Esophagus (tissue), 2 donors: ENCODE data around the gene TPST2. TPM values are rescaled to one million over a fixed set of nuclear protein-coding genes. Genes with fewer than 3 reads are reported as not detected.

Experiments used
- H3K27ac ChIP-seq, 2 donors: one replicate each; pipeline ENCODE4 v1.5.1; 2013; ENCODE audit warnings: low read depth in 2 of 2, mild to moderate bottlenecking in 2 of 2, inconsistent platforms in 1 of 2, low read length in 1 of 2, moderate library complexity in 1 of 2
- H3K27me3 ChIP-seq, 2 donors: one replicate each; pipeline ENCODE4 v1.6.1; 2013; ENCODE audit warnings: low read length in 2 of 2, control low read depth in 1 of 2, mild to moderate bottlenecking in 1 of 2; ENCODE audit not compliant: insufficient read depth in 2 of 2, control insufficient read depth in 1 of 2
- H3K36me3 ChIP-seq, 2 donors: one replicate each; pipeline ENCODE4 v1.6.1; 2013; ENCODE audit warnings: low read length in 1 of 2; ENCODE audit not compliant: control insufficient read depth in 2 of 2, insufficient read depth in 2 of 2
- H3K4me1 ChIP-seq, 2 donors: one replicate each; pipeline ENCODE4 v1.6.1; 2013; ENCODE audit warnings: low read length in 1 of 2; ENCODE audit not compliant: control insufficient read depth in 2 of 2, insufficient read depth in 2 of 2
- H3K4me3 ChIP-seq, 2 donors: one replicate each; pipeline ENCODE4 v1.5.1; 2013; ENCODE audit warnings: low read length in 2 of 2, mild to moderate bottlenecking in 2 of 2, low read depth in 1 of 2, moderate library complexity in 1 of 2
- H3K9me3 ChIP-seq, 2 donors: one replicate each; pipeline ENCODE4 v1.6.1; 2013; ENCODE audit warnings: mild to moderate bottlenecking in 2 of 2, low read depth in 1 of 2, low read length in 1 of 2, moderate library complexity in 1 of 2; ENCODE audit not compliant: control insufficient read depth in 2 of 2, insufficient read depth in 1 of 2
- WGBS, 2 donors: extraction: QIAGEN DNeasy Blood & Tissue Kit; methylation state at CpG; one replicate each; pipeline ENCODE4 v1.1.7; 2013; 5-methylcytosine and 5-hydroxymethylcytosine counted together
- polyA plus RNA-seq, 2 donors: library from polyadenylated mRNA; stranded (reverse); fragments of 200-250 nt; gene quantifications; one replicate each; pipeline ENCODE4 v1.2.3, GENCODE V29; 2013
- donor health status: healthy with polysubstance abuse.
- donor health status: Bipolar disorder and iron deficiency.

TPST2 gene
- polyA plus RNA-seq, 2 donors: 7.6 to 12.6 TPM

DNA sequence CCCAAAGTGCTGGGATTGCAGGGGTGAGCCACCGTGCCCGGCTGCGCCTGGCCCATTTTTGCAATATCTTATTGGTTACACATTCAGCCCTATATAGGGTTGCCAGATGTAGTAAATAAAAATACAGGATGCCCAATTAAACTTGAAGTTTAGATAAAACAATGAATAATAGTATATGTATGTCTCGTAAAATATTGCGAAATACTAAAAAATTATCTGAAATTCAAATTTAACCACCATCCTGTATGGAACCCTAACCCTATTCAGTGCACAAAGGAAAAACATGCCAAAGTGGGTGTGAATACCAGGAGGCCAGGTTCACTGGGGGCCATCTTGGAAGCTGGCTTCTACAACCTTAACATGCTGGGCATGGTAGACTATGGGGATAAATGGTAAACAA is 72.5 kb downstream of the TPST2 start:
- no peaks in the 10 kb centered on the region for H3K9me3 ChIP-seq
- no peaks in the 10 kb centered on the region for H3K36me3 ChIP-seq
- no peak overlapping the region for H3K4me3 ChIP-seq
- WGBS, 2 donors: 97% methylated on average over 5 of the region's 5 CpGs
- no peak overlapping the region for H3K27ac ChIP-seq
- no peaks in the 10 kb centered on the region for H3K27me3 ChIP-seq
- H3K4me1 ChIP-seq: peaks cover 0 to 2% of the 10 kb centered on the region in 2 donors

DNA sequence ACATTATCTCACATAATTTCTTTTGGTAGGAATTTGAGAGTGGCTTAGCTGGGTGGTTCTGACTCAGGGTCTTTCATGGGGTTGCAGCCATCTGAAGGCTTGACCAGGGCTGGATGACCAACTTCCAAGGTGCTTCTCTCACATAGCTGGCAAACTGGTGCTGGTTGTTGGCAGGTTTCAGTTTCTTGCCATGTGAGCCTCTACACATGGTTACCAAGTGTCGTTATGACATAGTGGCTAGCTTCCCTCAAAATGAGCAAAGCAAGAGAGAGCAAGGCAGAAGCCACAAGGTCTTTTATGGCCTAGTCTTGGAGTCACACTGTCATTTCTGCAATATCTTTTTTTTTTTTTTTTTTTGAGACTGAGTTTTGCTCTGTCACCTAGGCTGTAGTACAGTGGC is 73.4 kb downstream of the TPST2 start:
- 73 to 80% methylated on average over 1 of the region's 1 CpG for WGBS, 2 donors
- H3K36me3 ChIP-seq: no peaks in the 10 kb centered on the region
- H3K4me3 ChIP-seq: no peak overlapping the region
- H3K4me1 ChIP-seq: peaks cover 0 to 3% of the 10 kb centered on the region in 2 donors
- no peaks in the 10 kb centered on the region for H3K9me3 ChIP-seq
- H3K27me3 ChIP-seq: no peaks in the 10 kb centered on the region
- H3K27ac ChIP-seq: no peak overlapping the region

DNA sequence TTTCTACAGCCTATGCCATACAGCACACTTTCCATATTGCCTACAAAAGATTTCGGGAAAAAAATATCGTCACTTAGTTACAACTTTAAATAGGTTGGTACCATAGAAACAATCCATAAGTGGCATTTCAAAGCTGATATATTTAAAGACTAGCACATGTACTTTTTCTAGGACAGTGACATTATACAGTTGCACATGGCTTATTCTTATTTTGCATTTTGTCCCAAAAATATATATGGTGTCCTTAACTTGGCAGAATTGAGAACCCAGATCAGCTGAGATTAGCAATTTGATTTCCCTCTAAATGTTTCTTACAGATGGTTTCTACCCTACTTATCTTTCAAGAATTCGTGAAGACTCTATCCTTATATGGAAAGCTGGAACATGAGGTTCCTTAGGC is 74.0 kb downstream of the TPST2 start:
- Histone ChIP-seq H3K4me1 (peaks cover 0 to 5% of the 10 kb centered on the region in 2 donors), H3K9me3 (no peaks in the 10 kb centered on the region), H3K4me3 (no peak overlapping the region), H3K36me3 (no peaks in the 10 kb centered on the region), H3K27me3 (no peaks in the 10 kb centered on the region), H3K27ac (no peak overlapping the region)
- 80 to 81% methylated on average over 3 of the region's 3 CpGs for WGBS, 2 donors

DNA sequence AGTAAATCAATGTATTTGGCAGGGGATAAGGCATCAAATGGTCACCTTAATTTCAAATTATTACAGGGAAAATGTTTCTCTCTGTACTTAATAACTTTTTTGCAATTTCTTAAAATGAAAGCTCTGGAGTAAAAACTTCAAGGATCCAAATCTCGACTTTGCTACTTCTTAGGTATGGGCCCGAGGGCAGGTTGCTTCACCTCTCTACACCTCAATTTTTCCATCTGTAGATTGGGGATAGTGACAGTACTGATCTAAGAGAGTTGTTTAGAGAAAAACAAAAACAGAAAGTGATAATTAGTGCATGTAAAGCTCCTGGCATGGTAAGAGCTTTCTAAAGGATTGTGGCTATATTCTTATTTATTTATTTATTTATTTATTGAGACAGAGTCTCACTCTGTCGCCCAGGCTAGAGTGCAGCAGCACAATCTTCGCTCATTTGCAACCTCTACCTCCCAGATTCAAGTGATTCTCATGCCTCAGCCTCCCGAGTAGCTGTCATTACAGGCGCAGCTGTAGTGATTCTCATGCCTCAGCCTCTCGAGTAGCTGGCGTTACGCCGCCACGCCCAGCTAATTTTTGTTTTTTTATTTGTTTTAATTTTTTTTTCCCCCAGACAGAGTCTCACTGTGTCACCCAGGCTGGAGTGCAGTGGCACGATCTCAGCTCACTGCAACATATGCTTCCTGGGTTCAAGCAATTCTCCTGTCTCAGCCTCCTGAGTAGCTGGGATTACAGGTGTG is 75.3 kb downstream of the TPST2 start:
- H3K9me3 ChIP-seq: no peaks in the 10 kb centered on the region
- H3K27ac ChIP-seq: no peak overlapping the region
- 88 to 92% methylated on average over 12 of the region's 12 CpGs for WGBS, 2 donors
- H3K27me3 ChIP-seq: no peaks in the 10 kb centered on the region
- peaks cover 0 to 5% of the 10 kb centered on the region in 2 donors for H3K4me1 ChIP-seq
- H3K4me3 ChIP-seq: no peak overlapping the region
- H3K36me3 ChIP-seq: peaks cover 0 to 3% of the 10 kb centered on the region in 2 donors

DNA sequence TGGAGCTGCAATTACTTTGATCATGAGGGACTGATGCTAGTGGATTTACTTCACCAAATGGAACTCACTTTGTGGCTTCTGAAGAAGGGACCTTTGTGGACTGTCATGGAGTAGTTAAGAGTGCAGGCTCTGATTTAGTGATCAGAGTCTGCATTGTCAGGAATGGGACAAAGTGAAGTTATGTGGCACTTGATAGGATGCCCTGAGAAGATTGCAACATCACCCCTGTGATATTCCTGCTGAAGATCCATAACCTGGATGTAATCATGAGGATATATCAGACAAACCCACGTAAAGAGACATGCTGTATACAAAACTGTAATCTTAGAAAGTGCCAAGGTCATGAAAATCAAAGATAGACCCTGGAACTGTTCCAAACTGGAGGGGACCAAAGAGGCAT is 76.1 kb downstream of the TPST2 start:
- Histone ChIP-seq H3K27me3 (no peaks in the 10 kb centered on the region), H3K4me3 (no peak overlapping the region), H3K36me3 (peaks cover 1 to 6% of the 10 kb centered on the region in 2 donors), H3K4me1 (peaks cover 0 to 5% of the 10 kb centered on the region in 2 donors), H3K9me3 (no peaks in the 10 kb centered on the region), H3K27ac (no peak overlapping the region)
- WGBS, 2 donors: 57 to 70% methylated on average over 1 of the region's 1 CpG

DNA sequence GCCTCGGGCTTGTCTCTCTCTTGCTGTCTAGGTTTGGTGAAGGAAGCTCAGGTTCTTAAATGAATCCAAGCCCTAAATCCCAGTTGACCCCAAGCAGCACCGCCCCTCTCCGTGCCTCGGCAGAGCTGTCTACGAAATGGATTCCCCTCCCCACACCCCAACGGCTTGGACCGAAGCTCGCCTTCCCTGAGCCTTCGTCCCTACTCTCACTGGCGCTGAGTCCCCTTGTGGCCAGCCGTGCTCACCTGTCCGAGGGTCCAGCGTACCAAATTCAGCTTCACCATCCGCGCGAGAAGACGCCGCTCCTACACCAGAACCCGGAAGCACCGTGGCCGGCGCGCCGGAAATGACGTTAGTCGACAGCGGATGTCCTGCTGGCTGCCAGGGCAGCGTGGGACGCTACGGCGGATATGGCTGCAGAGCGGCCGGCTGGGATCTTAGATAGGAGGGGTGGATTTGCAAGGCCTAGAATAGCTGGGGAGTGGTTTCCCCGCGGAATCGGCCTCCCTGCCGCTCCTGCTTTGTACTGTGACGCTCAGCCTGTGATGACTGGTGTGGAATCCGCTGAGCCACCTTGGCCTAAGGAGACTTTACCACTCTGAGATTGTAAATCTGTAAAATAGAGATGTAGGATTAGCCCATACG is 77.7 kb downstream of the TPST2 start, which contains the start of gene TFIP11:
Gene TFIP11, minus strand, starts transcription at position 325 of the 645 bp plus-strand sequence. CDS start 2,201 bp downstream, outside the sequence.
- H3K9me3 ChIP-seq: no peaks in the 10 kb centered on the region
- H3K27me3 ChIP-seq: no peaks in the 10 kb centered on the region
- peaks cover 0 to 5% of the 10 kb centered on the region in 2 donors for H3K4me1 ChIP-seq
- 0% methylated on average over 40 of the region's 40 CpGs for WGBS, 2 donors
- H3K36me3 ChIP-seq: peaks cover 8 to 9% of the 10 kb centered on the region in 2 donors
- H3K27ac ChIP-seq: peak within 1 kb of the TSS; percentile 61 to 91
- H3K4me3 ChIP-seq: peak within 1 kb of the TSS; percentile 89 to 98

DNA sequence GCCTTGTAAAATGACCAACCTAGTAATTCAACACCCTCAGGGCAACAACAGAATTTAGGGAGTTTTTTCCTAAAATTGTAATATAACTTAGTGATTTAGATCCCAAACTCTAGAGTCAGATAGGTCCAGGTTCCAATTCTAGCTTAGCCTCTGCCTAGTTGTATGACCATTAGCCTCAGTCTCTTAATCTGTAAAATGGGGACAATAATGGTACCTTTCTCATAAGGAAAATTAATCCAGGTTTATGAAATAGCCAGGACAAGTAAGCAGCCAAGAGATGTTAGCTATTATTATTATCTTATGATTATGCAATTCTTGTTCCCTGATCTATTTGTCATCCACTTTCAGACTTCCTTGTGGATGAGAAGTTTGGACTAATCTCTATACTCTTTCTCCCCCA is 81.8 kb downstream of the TPST2 start:
- H3K4me3 ChIP-seq: no peak overlapping the region
- peaks cover 0 to 5% of the 10 kb centered on the region in 2 donors for H3K4me1 ChIP-seq
- H3K36me3 ChIP-seq: peaks cover 9 to 24% of the 10 kb centered on the region in 2 donors
- H3K27me3 ChIP-seq: no peaks in the 10 kb centered on the region
- no peaks in the 10 kb centered on the region for H3K9me3 ChIP-seq
- H3K27ac ChIP-seq: no peak overlapping the region

DNA sequence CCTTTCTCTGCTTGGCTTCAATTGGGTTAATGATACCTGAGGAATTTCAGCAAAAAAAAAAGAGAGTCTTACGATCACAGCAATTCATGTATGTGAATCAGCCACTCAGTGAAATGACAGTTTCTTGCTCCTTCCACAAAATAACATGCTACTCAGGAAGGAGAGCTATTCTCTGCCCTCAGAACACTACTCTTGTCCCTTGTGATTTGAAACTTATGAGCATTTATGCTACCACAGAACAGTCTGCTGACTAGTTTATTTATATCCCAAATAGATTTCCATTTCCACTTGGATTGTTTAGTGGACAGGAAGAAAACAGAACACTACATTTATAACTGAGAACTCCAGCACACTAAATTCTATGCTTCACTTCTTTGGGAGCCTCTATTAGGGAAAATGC is 86.2 kb downstream of the TPST2 start:
- Histone ChIP-seq H3K27me3 (no peaks in the 10 kb centered on the region), H3K36me3 (peaks cover 18 to 33% of the 10 kb centered on the region in 2 donors), H3K4me1 (no peaks in the 10 kb centered on the region), H3K4me3 (no peak overlapping the region), H3K27ac (no peak overlapping the region), H3K9me3 (no peaks in the 10 kb centered on the region)
- 71 to 78% methylated on average over 1 of the region's 1 CpG for WGBS, 2 donors

DNA sequence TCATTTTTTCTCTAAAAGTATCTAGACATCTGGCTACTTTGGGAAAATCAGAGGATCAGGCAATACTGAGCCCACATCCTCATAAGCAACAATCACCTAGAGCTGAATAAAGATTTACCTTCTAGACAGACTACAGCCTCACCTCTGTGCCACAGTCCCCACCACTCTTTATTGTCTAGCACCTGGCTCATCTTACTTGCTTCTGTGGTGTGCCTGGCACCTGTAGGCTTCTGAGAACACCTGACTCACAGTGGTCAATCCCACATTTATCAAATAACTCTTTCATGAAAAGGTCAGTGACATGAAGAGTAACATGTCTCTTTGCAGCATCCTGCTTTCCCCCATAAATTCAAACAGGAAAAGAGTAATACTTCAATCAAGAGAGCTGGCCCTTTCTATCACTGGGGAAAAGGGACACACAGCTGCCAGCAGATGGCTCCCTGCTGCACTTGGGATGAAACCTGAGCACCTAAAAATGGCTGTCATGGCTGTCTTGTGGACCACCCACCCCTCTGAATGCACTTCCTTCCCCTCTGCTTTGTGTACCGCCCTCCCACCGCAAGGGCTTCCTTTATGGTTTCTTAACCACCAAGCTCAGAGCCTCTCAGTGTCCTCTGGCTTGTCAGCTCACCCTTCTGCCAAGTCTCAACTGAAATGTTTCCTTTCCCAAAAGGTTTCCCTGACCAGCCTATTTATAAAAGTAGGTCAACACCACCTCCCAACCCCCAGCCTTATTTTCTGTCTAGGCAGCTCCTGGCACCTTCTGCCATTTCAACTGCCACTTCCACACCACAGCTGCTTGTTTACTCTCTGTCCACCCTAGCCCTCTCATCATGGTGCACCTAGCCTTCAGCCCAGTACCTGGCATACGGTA is 87.0 kb downstream of the TPST2 start:
- Histone ChIP-seq H3K9me3 (no peaks in the 10 kb centered on the region), H3K4me1 (no peaks in the 10 kb centered on the region), H3K4me3 (no peak overlapping the region), H3K27ac (peak overlapping the region in 1 of 2 donors; percentile 0), H3K36me3 (peaks cover 15 to 34% of the 10 kb centered on the region in 2 donors), H3K27me3 (no peaks in the 10 kb centered on the region)
- 42 to 54% methylated on average over 3 of the region's 3 CpGs for WGBS, 2 donors
